ENCODE measurements around the gene VTCN1.

The VTCN1 gene

GRCh38 chr1:117188170-117188815, 22.4 kb downstream of the VTCN1 start:
- TF ChIP-seq GATA1 (IDR thresholded peaks at IDR 0.05; ENCODE audit: low read depth, low read length) (no peak), POLR2A (IDR thresholded peaks at IDR 0.05; ENCODE audit: low read length) (no peak)
- DNase-seq: no peak

DNA sequence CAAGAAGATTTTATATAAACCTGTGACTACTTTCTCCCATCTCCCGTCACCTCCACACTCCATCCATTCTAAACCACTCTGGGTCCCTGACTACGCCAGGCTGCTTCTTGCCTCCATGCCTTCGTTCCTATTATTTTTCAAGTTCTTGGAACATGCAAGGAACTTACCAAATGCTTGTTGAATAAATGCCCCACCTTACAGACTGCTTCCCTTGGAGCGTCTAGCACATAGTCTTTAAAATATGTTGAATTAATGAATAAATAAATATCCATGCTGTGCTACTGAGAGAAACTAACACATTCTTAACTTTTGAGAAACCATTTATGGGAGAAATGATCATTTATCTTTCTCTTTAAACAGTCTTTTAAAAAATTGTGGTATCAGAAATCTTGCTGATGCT, 27.6 kb downstream of the VTCN1 start:
- no peak for TF ChIP-seq GATA1 (IDR thresholded peaks at IDR 0.05; ENCODE audit: low read depth, low read length)
- no peak for TF ChIP-seq POLR2A (IDR thresholded peaks at IDR 0.05; ENCODE audit: low read length)
- DNase-seq: no peak

GRCh38 chr1:117182319-117182718, 28.4 kb downstream of the VTCN1 start:
- DNase-seq: no peak
- TF ChIP-seq POLR2A (IDR thresholded peaks at IDR 0.05; ENCODE audit: low read length) (no peak), GATA1 (IDR thresholded peaks at IDR 0.05; ENCODE audit: low read depth, low read length) (no peak)

DNA sequence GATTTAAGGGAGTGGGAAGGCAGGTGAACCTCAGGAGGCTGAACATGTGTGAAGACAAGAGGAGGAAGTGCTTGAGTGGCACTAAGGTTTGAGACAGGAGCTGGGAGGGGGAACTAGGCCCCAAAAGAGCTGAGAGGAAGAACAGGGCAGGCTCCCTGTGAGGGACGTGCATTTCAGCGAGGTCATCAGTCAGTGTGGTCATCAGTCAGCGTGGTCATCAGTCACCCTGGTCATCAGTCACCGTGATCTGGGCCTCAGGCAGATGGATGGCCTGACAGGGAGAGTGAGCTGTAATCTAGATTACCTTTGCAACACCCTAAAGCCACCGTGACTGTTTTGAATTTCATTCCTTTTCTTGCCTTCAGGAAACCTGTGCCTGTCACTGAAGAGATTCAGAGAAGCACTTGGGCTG, 29.1 kb downstream of the VTCN1 start:
- DNase-seq: no peak
- no peak for TF ChIP-seq GATA1 (IDR thresholded peaks at IDR 0.05; ENCODE audit: low read depth, low read length)
- no peak for TF ChIP-seq POLR2A (IDR thresholded peaks at IDR 0.05; ENCODE audit: low read length)

- TF ChIP-seq GATA1 (IDR thresholded peaks at IDR 0.05; ENCODE audit: low read depth, low read length) (no peak), POLR2A (IDR thresholded peaks at IDR 0.05; ENCODE audit: low read length) (no peak)
- no peak for DNase-seq
Observed at GRCh38 chr1:117180147-117180967, 30.4 kb downstream of the VTCN1 start.

GRCh38 chr1:117179471-117179870, 31.3 kb downstream of the VTCN1 start:
- DNase-seq: no peak
- TF ChIP-seq GATA1 (IDR thresholded peaks at IDR 0.05; ENCODE audit: low read depth, low read length) (no peak), POLR2A (IDR thresholded peaks at IDR 0.05; ENCODE audit: low read length) (no peak)

- TF ChIP-seq GATA1 (IDR thresholded peaks at IDR 0.05; ENCODE audit: low read depth, low read length): no peak
- TF ChIP-seq POLR2A (IDR thresholded peaks at IDR 0.05; ENCODE audit: low read length): no peak
- no peak for DNase-seq
Observed at GRCh38 chr1:117178756-117179155, 32.0 kb downstream of the VTCN1 start.

DNA sequence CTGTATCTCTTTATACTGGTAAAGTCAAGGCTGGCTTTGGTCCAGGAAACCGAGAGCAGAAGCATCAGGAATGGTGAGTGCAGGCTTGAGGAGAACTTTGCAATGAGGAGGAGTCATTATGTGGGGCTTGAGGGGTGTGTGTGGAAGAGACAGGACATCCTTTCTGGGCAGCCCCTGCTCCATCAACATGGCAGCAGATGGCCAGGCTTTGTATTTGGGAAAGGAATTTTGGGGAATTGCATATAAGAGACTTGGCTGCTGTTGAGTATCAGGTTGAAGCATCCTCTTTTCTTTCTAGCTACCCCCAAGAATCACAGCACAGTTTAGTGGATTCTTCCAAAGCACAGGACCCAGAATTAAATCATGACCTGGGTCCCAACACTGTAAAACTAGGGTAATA, 33.4 kb downstream of the VTCN1 start:
- no peak for DNase-seq
- no peak for TF ChIP-seq POLR2A (IDR thresholded peaks at IDR 0.05; ENCODE audit: low read length)
- TF ChIP-seq GATA1 (IDR thresholded peaks at IDR 0.05; ENCODE audit: low read depth, low read length): no peak

DNA sequence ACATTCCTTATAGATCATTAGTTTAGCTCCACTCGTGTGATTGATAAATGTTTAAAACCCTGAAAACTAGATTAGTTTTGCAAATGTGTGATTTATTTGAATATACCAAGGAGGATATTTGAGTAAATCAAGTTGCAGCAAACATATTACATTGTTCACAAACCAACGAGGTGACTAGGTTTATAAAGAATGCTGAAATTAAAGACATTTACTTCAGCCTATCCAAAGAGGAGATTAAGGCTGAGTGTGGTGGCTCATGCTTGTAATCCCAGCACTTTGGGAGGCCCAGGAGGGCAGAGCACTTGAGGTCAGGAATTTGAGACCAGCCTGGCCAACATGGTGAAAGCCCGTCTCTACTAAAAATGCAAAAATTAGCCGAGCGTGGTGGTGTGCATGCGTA, 34.1 kb downstream of the VTCN1 start:
- DNase-seq: no peak
- no peak for TF ChIP-seq GATA1 (IDR thresholded peaks at IDR 0.05; ENCODE audit: low read depth, low read length)

- TF ChIP-seq GATA1 (IDR thresholded peaks at IDR 0.05; ENCODE audit: low read depth, low read length) (no peak), POLR2A (IDR thresholded peaks at IDR 0.05; ENCODE audit: low read length) (no peak)
- DNase-seq: no peak
Observed at GRCh38 chr1:117174851-117175250, 35.9 kb downstream of the VTCN1 start.

- TF ChIP-seq POLR2A (IDR thresholded peaks at IDR 0.05; ENCODE audit: low read length) (no peak), GATA1 (IDR thresholded peaks at IDR 0.05; ENCODE audit: low read depth, low read length) (no peak)
- no peak for DNase-seq
Observed at GRCh38 chr1:117173691-117174090, 37.0 kb downstream of the VTCN1 start.

DNA sequence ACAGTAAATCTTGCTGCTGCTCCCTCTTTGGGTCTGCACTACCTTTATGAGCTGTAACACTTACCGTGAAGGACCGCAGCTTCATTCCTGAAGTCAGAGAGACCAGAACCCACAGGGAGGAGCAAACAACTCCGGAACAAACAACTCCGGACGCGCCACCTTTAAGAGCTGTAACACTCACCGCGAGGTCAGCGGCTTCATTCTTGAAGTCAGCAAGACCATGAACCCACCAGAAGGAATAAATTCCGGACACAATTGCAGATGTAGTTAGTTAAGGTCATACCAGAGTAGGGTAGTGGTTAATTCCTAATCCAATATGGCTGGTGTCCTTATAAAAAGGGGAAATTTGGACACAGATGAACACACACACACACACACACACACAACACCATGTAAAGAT, 37.7 kb downstream of the VTCN1 start:
- no peak for DNase-seq
- TF ChIP-seq GATA1 (IDR thresholded peaks at IDR 0.05; ENCODE audit: low read depth, low read length): no peak
- no peak for TF ChIP-seq POLR2A (IDR thresholded peaks at IDR 0.05; ENCODE audit: low read length)

DNA sequence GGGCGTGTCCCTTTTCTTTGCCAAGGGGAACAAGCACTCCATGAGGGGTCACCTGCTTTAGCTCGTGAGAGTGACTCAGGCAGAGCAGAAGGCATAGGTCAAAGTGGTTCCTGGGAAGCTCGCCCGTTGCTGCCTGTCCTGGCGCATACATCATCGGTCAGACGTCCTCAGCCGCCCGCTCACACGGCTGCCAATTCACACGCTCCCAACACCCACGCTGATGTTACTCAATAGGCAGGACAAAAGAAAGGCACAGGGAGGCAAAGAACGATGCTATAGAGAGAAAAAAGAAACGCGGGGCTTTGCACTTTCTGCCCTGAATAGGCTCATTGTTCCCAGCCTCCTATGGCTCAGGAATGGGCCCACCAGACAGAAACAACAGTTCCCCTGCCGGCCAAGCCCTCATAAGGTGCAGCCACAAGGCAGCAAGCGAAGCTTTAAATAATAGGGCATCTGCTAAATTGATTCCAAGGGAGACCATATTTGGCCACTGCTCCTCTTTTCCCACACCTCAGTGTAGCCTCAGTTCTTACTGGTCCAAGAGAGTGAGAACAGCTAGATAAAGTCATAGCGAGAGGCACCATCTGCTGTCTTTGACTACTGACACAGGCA, 38.7 kb downstream of the VTCN1 start:
- no peak for TF ChIP-seq GATA1 (IDR thresholded peaks at IDR 0.05; ENCODE audit: low read depth, low read length)
- TF ChIP-seq POLR2A (IDR thresholded peaks at IDR 0.05; ENCODE audit: low read length): no peak
- no peak for DNase-seq

DNA sequence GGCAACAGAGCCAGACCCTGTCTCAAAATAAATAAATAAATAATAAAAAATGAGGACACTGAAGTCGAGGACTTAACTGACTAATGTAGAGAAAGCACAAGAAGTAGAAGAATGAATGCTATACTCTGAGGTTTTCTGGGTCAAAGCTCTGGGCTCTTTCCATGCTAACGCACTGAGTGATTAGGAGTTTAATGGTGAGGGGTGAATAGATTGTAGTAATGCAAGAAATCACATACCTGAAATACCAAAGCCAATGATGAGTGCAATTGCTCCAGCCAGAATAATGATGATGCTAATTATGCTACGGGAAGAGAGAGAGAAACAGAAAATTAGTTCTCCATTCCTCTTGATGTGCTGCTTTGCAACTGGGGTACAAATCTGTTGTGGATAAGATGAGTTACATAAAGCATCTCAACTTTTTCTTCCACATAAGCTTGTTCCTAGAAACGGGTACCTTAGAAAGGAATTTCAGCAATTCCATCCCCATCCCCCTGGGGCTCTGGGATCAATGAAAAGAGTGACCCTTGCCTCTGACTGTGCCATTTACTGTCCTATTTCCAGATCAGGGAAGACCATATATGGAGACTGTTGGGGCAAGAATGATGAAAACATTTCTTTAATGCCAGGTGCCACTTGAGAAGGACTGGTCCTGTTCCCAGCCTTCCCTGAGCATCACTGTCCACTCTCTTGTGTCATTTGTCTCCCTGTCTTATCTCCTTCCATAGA, 40.7 kb downstream of the VTCN1 start:
- no peak for TF ChIP-seq POLR2A (IDR thresholded peaks at IDR 0.05; ENCODE audit: low read length)
- TF ChIP-seq GATA1 (IDR thresholded peaks at IDR 0.05; ENCODE audit: low read depth, low read length): no peak
- no peak for DNase-seq

Measured in erythroblast (primary cell).